ENCODE results near the gene MICAL2.

MICAL2 gene

GRCh38 chr11:12099132-12099873 lies 11.1 kb upstream of the MICAL2 start:
- TF ChIP-seq, protein P1, sequence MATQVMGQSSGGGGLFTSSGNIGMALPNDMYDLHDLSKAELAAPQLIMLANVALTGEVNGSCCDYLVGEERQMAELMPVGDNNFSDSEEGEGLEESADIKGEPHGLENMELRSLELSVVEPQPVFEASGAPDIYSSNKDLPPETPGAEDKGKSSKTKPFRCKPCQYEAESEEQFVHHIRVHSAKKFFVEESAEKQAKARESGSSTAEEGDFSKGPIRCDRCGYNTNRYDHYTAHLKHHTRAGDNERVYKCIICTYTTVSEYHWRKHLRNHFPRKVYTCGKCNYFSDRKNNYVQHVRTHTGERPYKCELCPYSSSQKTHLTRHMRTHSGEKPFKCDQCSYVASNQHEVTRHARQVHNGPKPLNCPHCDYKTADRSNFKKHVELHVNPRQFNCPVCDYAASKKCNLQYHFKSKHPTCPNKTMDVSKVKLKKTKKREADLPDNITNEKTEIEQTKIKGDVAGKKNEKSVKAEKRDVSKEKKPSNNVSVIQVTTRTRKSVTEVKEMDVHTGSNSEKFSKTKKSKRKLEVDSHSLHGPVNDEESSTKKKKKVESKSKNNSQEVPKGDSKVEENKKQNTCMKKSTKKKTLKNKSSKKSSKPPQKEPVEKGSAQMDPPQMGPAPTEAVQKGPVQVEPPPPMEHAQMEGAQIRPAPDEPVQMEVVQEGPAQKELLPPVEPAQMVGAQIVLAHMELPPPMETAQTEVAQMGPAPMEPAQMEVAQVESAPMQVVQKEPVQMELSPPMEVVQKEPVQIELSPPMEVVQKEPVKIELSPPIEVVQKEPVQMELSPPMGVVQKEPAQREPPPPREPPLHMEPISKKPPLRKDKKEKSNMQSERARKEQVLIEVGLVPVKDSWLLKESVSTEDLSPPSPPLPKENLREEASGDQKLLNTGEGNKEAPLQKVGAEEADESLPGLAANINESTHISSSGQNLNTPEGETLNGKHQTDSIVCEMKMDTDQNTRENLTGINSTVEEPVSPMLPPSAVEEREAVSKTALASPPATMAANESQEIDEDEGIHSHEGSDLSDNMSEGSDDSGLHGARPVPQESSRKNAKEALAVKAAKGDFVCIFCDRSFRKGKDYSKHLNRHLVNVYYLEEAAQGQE (IDR thresholded peaks at IDR 0.05; ENCODE audit: insufficient read depth in 1 of 2, low read depth in 2 of 2, low read length in 2 of 2), result no peak
- TF ChIP-seq TAF1 (IDR thresholded peaks at IDR 0.05; ENCODE audit: borderline replicate concordance, insufficient read depth, low read length), result no peak
- TF ChIP-seq POLR2AphosphoS5 (IDR thresholded peaks at IDR 0.05; ENCODE audit: low read depth, low read length), result no peak
- TF ChIP-seq FOXP2 (optimal IDR thresholded peaks at IDR 0.05; ENCODE audit: borderline replicate concordance, extremely low read depth, extremely low read length, insufficient read depth), result no peak
- TF ChIP-seq SIN3A (IDR thresholded peaks at IDR 0.05; ENCODE audit: borderline replicate concordance, insufficient read depth, low read length), result no peak

DNA sequence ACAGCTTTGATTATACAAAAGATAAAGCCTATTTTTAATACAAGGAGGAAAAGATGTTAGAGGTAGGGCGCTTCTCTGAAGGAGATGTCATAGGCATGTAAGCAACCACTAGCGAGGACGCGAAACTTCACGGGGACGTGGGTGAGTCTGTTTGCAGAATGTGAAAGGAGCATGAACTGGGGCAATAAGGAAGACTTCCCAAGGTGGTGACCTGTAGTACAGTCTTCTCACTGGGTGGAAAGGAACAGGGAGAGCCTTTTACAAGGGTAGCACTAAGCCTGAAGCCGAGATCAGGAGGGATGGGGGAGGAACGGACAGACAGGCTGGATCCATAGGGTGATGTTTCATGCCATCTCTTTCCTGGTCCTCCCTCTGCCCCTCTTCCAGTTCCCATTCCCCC lies 10.0 kb upstream of the MICAL2 start:
- TF ChIP-seq POLR2AphosphoS5 (IDR thresholded peaks at IDR 0.05; ENCODE audit: low read depth, low read length) (no peak), SIN3A (IDR thresholded peaks at IDR 0.05; ENCODE audit: borderline replicate concordance, insufficient read depth, low read length) (no peak), FOXP2 (optimal IDR thresholded peaks at IDR 0.05; ENCODE audit: borderline replicate concordance, extremely low read depth, extremely low read length, insufficient read depth) (no peak), TAF1 (IDR thresholded peaks at IDR 0.05; ENCODE audit: borderline replicate concordance, insufficient read depth, low read length) (no peak)
- TF ChIP-seq, protein P1 (IDR thresholded peaks at IDR 0.05; ENCODE audit: insufficient read depth in 1 of 2, low read depth in 2 of 2, low read length in 2 of 2), result no peak

- no peak for TF ChIP-seq FOXP2 (optimal IDR thresholded peaks at IDR 0.05; ENCODE audit: borderline replicate concordance, extremely low read depth, extremely low read length, insufficient read depth)
- TF ChIP-seq POLR2AphosphoS5 (IDR thresholded peaks at IDR 0.05; ENCODE audit: low read depth, low read length), result no peak
- TF ChIP-seq TAF1 (IDR thresholded peaks at IDR 0.05; ENCODE audit: borderline replicate concordance, insufficient read depth, low read length), result no peak
Measured at GRCh38 chr11:12100841-12101242, 9.5 kb upstream of the MICAL2 start.

DNA sequence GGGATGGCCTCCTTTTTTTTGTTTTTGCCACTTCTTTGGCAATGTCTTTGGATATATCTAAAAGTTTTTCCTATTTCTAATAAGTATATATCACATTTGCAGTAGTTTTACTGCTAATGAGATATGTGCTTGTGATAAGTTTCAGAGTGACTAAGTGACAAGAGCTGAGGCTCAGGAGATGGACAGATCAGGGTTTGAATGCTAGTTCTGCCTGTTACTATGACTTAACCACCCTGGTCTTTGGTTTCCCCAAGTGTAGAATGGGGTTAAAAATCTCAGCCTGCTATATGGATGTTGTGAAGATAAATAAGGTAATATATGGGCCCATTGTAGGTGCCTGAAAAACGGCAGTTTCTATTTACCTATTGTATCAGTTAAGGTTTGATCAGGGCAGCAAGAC lies 9.1 kb upstream of the MICAL2 start:
- TF ChIP-seq FOXP2 (optimal IDR thresholded peaks at IDR 0.05; ENCODE audit: borderline replicate concordance, extremely low read depth, extremely low read length, insufficient read depth), result no peak
- TF ChIP-seq POLR2AphosphoS5 (IDR thresholded peaks at IDR 0.05; ENCODE audit: low read depth, low read length), result no peak
- TF ChIP-seq, protein P1 (IDR thresholded peaks at IDR 0.05; ENCODE audit: insufficient read depth in 1 of 2, low read depth in 2 of 2, low read length in 2 of 2), result no peak
- no peak for TF ChIP-seq TAF1 (IDR thresholded peaks at IDR 0.05; ENCODE audit: borderline replicate concordance, insufficient read depth, low read length)
- TF ChIP-seq SIN3A (IDR thresholded peaks at IDR 0.05; ENCODE audit: borderline replicate concordance, insufficient read depth, low read length), result no peak

DNA sequence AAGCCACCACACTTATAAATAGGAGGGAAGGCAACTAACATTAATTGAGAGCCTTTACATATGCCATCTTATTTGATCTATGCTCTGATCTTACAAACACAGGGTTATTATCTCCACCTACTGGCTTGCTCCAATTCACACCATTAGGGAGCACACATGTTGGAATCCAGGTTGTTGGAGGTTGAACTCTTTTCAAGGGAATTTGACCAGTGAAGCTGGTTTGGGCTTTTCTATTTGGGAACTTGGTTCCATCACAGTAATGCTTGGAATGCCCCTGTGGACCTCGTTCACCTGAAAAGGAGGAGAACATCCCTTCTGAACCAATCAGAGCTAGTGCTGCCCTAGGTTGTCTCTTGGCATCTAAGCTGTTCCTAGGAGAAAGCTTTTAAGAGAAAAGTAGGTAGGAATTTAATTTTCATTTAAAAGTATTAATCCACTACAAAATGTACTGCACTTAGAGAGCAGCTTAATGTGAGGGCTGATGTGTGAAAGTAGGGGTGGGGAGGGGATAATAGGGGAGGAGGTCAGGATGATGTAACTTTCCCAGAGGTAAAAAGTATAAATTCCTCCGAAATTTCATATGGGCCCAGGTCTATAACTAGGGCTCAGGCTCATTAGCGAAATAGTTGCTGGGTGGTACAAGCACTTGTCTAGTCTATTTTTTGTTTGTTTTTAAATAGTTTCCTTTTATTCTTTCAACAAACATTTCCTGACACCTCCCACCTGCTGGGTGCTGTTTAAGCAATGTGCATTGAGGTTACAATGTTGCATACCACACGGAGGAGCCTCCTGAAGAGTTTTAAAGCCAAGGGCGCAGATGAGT lies 7.6 kb upstream of the MICAL2 start:
- TF ChIP-seq, protein P1 (IDR thresholded peaks at IDR 0.05; ENCODE audit: insufficient read depth in 1 of 2, low read depth in 2 of 2, low read length in 2 of 2), result no peak
- TF ChIP-seq SIN3A (IDR thresholded peaks at IDR 0.05; ENCODE audit: borderline replicate concordance, insufficient read depth, low read length) (no peak), POLR2AphosphoS5 (IDR thresholded peaks at IDR 0.05; ENCODE audit: low read depth, low read length) (no peak), FOXP2 (optimal IDR thresholded peaks at IDR 0.05; ENCODE audit: borderline replicate concordance, extremely low read depth, extremely low read length, insufficient read depth) (no peak), TAF1 (IDR thresholded peaks at IDR 0.05; ENCODE audit: borderline replicate concordance, insufficient read depth, low read length) (no peak)

All from PFSK-1 (cell line).